K562 (cell line): ENCODE measurements around the gene SPATA2. TPM values are rescaled to one million over a fixed set of nuclear protein-coding genes. Genes with fewer than 3 reads are reported as not detected.

ENCODE experiments used
- ARNT ChIP-seq, 2 experiments: fragments of 450-650 bp; IDR thresholded peaks; 2 replicates each; pipeline ENCODE4 v1.6.1; 2016; ENCODE audit warnings: mild to moderate bottlenecking in 1 of 2
- CBX8 ChIP-seq: fragments of 200-600 bp; sonication (generic); IDR thresholded peaks from 2 replicates; pipeline ENCODE4 v1.6.1; 2012; ENCODE audit warnings: borderline replicate concordance, mixed run types, low read depth, mild to moderate bottlenecking, moderate library complexity, mixed read lengths, low read length, control low read depth, inconsistent platforms; ENCODE audit not compliant: poor library complexity, severe bottlenecking; ENCODE audit errors: extremely low read depth
- CUX1 ChIP-seq: fragments of 200-800 bp; sonication (Bioruptor generic); IDR thresholded peaks from 2 replicates; pipeline ENCODE4 v1.6.1; 2016; ENCODE audit warnings: missing genetic modification characterization, missing compliant biosample characterization
- ETV1 ChIP-seq: fragments of 450-650 bp; conservative IDR thresholded peaks from 2 replicates; pipeline ENCODE4 v1.6.1; 2016; ENCODE audit warnings: missing genetic modification characterization, control low read depth, low read depth, missing compliant biosample characterization
- HMGXB4 ChIP-seq: sonication (generic); formaldehyde crosslinking; IDR thresholded peaks from 2 replicates; pipeline ENCODE4 v1.8.1; 2023; ENCODE audit warnings: mild to moderate bottlenecking, missing genetic modification reagents
- NR2C2 ChIP-seq, 2 experiments: fragments of 200-800 bp in 1 of 2; sonication (Bioruptor generic) in 1 of 2; sonication (generic) in 1 of 2; formaldehyde crosslinking in 1 of 2; IDR thresholded peaks; 2 replicates each; pipeline versions ENCODE4 v1.6.1 to v1.8.0; 2016 to 2022; ENCODE audit warnings: mild to moderate bottlenecking in 1 of 2, missing compliant biosample characterization in 1 of 2, missing genetic modification characterization in 1 of 2, missing genetic modification reagents in 1 of 2
- SMARCA4 ChIP-seq: fragments of 450-650 bp; IDR thresholded peaks from 2 replicates; pipeline ENCODE4 v1.6.1; 2016
- SP2 ChIP-seq: IDR thresholded peaks from 2 replicates; pipeline ENCODE4 v1.6.1; 2011; ENCODE audit warnings: mild to moderate bottlenecking, low read depth, low read length, moderate library complexity; ENCODE audit not compliant: poor library complexity, severe bottlenecking; ENCODE audit errors: extremely low read depth
- TRIM24 ChIP-seq, 2 experiments: fragments of 450-650 bp; IDR thresholded peaks; 2 replicates each; pipeline ENCODE4 v1.6.1; 2016
- ZNF512 ChIP-seq: IDR thresholded peaks from 2 replicates; pipeline ENCODE4 v1.6.1; 2016; ENCODE audit warnings: missing genetic modification characterization, missing compliant biosample characterization
- ZNF609 ChIP-seq: sonication (generic); formaldehyde crosslinking; IDR thresholded peaks from 2 replicates; pipeline ENCODE4 v1.8.1; 2023; ENCODE audit warnings: missing genetic modification reagents, mild to moderate bottlenecking, borderline replicate concordance
- ZNF764 ChIP-seq: fragments of 250-450 bp; sonication (Bioruptor Pico); IDR thresholded peaks from 2 replicates; pipeline ENCODE4 v1.4.0; 2020; ENCODE audit warnings: low read depth, mild to moderate bottlenecking, moderate library complexity
- polyA plus RNA-seq, 8 experiments: library from polyadenylated mRNA; depleted of rRNA in 4 of 8; stranded (reverse) in 5 of 8; unstranded in 3 of 8; fragments of >200 nt; fragmentation: Nextera tagmentation in 2 of 8; fragmentation: Illumina TruSeq in 1 of 8; extraction: Ambion mirVana in 2 of 8; extraction: Trizol in 1 of 8; gene quantifications; 2 replicates each; pipeline versions ENCODE4 v1.2.1 to v1.2.3, GENCODE V29; 2011 to 2014; ENCODE audit warnings: inconsistent platforms in 1 of 8, missing spikeins in 1 of 8
- total RNA-seq, 7 experiments: library from RNA; depleted of rRNA in 6 of 7; stranded (reverse); fragments of >200 nt in 6 of 7; fragmentation: Illumina TruSeq in 2 of 7; extraction: Trizol in 2 of 7; gene quantifications; 2 replicates each; pipeline versions ENCODE4 v1.2.1 to v1.2.3, GENCODE V29; 2011 to 2021; ENCODE audit warnings: low replicate concordance in 1 of 7

Gene SPATA2
- total and polyA plus RNA-seq, 9 of the 15 experiments (the other 6 are each of a cell fraction or from before 2014, with no cell fraction given) = 0.46 to 8.2 (median 2.7) TPM

GRCh38 chr20:49925901-49926454, 10.6 kb upstream of the SPATA2 start (continued):
- TF ChIP-seq ZNF609 (no peak), NR2C2 (CRISPR knock-in tag; IDR thresholded peaks at IDR 0.05) (no peak), NR2C2 (tag; IDR thresholded peaks at IDR 0.05) (no peak), ZNF764 (CRISPR knock-in tag) (no peak), CBX8 (no peak), HMGXB4 (no peak), SMARCA4 (peak; percentile 74), ARNT (IDR thresholded peaks at IDR 0.05) (no peak), ETV1 (tag) (no peak), SP2 (no peak), TRIM24 (IDR thresholded peaks at IDR 0.05) (0 out of 4 replicates have a peak, but pooled peaks of 1 of the 2 experiments have one; percentile 12), ZNF512 (tag) (no peak), CUX1 (CRISPR knock-in tag) (no peak)
